Measurements from ENCODE around the gene TMEM30A. TPM values are rescaled to one million over a fixed set of nuclear protein-coding genes. Genes with fewer than 3 reads are reported as not detected.

The TMEM30A gene
- total and polyA plus RNA-seq, 2 of the 13 experiments (the other 11 are each of a cell fraction or from before 2014, with no cell fraction given), result 17.6 to 54.4 TPM

- DNase-seq (ENCODE audit: low spot score) (no peak), FAIRE-seq (no peak), ATAC-seq (no peak)
- BruUV-seq (replicated peaks), result no TSS peak
- no peaks in the 10 kb centered on the region for H3K27me3 ChIP-seq (ENCODE audit: control insufficient read depth in 1 of 2, insufficient read depth in 2 of 2, low read length in 2 of 2)
- H2AFZ ChIP-seq (ENCODE audit: low read length), result no peak overlapping the region
- intact Hi-C loops (cut with micrococcal nuclease; ENCODE audit: unreplicated experiment), result no loop called here
- POLR2A ChIA-PET, result no interaction called here
- H3K4me2 ChIP-seq (ENCODE audit: low read depth, low read length), result no peak overlapping the region
- WGBS (ENCODE audit: low lambda C conversion rate), result 100% methylated on average over 1 of the region's 1 CpG
- TF ChIP-seq MAFF (IDR thresholded peaks at IDR 0.05; ENCODE audit: low read depth, low read length), result peak; percentile 46; the same call in 1 of the 2 replicates
- no peak for TF ChIP-seq FIP1L1 (IDR thresholded peaks at IDR 0.05; ENCODE audit: borderline replicate concordance, insufficient read depth, low read depth, low read length)
- TF ChIP-seq MAFK (conservative IDR thresholded peaks at IDR 0.05 in 1 of 2, IDR thresholded peaks at IDR 0.05 in 1 of 2; ENCODE audit: low read length in 2 of 2), result peak; percentile 41 to 64; a peak in 3 of 4 replicates
- TF ChIP-seq MYPOP (CRISPR knock-in tag; IDR thresholded peaks at IDR 0.05), result no peak
- TF ChIP-seq NKX3-1 (CRISPR knock-in tag; IDR thresholded peaks at IDR 0.05), result no peak
- in situ Hi-C loops (cut with HindIII; ENCODE audit: extremely low pct_ligation_motif_present, low pct_unique_long_range_greater_than_20kb), result no loop called here
- H3K4me1 ChIP-seq (ENCODE audit: insufficient read depth, low read length), result no peaks in the 10 kb centered on the region
- peaks cover 4 to 30% of the 10 kb centered on the region in 2 experiments for H3K36me3 ChIP-seq (replicated peaks in 1 of 2; ENCODE audit: control insufficient read depth in 1 of 2, insufficient read depth in 2 of 2, low read length in 2 of 2)
- no peaks in the 10 kb centered on the region for H4K20me1 ChIP-seq (ENCODE audit: insufficient read depth, low read length)
- no peaks in the 10 kb centered on the region for H3K9me3 ChIP-seq (ENCODE audit: low read length)
- CTCF ChIA-PET (ENCODE audit: low intra/inter-chr PET ratio, low total read pairs), result no interaction called here
- H3K79me2 ChIP-seq (ENCODE audit: insufficient read depth, low read length), result no peaks in the 10 kb centered on the region
- no peak overlapping the region for H3K9ac ChIP-seq (ENCODE audit: insufficient read depth, low read depth, low read length)
- no peak overlapping the region for H3K27ac ChIP-seq (ENCODE audit: extremely low read length, insufficient read depth, low read length)
- no peak overlapping the region for H3K4me3 ChIP-seq (replicated peaks in 1 of 3; ENCODE audit: insufficient read depth in 1 of 3, low read depth in 2 of 3, low read length in 3 of 3)
Measured at GRCh38 chr6:75257343-75258087, 27.1 kb downstream of the TMEM30A start.

GRCh38 chr6:75250552-75250951 lies 34.0 kb downstream of the TMEM30A start:
- Histone ChIP-seq H3K79me2 (ENCODE audit: insufficient read depth, low read length) (no peaks in the 10 kb centered on the region), H3K9me3 (ENCODE audit: low read length) (no peaks in the 10 kb centered on the region), H3K27ac (ENCODE audit: extremely low read length, insufficient read depth, low read length) (no peak overlapping the region), H3K9ac (ENCODE audit: insufficient read depth, low read depth, low read length) (no peak overlapping the region), H3K4me3 (replicated peaks in 1 of 3; ENCODE audit: insufficient read depth in 1 of 3, low read depth in 2 of 3, low read length in 3 of 3) (no peak overlapping the region), H3K27me3 (ENCODE audit: control insufficient read depth in 1 of 2, insufficient read depth in 2 of 2, low read length in 2 of 2) (no peaks in the 10 kb centered on the region), H3K4me1 (ENCODE audit: insufficient read depth, low read length) (no peaks in the 10 kb centered on the region), H2AFZ (ENCODE audit: low read length) (no peak overlapping the region), H3K4me2 (ENCODE audit: low read depth, low read length) (no peak overlapping the region), H4K20me1 (ENCODE audit: insufficient read depth, low read length) (no peaks in the 10 kb centered on the region), H3K36me3 (replicated peaks in 1 of 2; ENCODE audit: control insufficient read depth in 1 of 2, insufficient read depth in 2 of 2, low read length in 2 of 2) (peaks cover 1 to 8% of the 10 kb centered on the region in 2 experiments; a peak in 1 of 5 replicates)
- CTCF ChIA-PET (ENCODE audit: low intra/inter-chr PET ratio, low total read pairs), result no interaction called here
- no peak for DNase-seq (ENCODE audit: low spot score)
- POLR2A ChIA-PET, result no interaction called here
- ATAC-seq, result no peak
- WGBS (ENCODE audit: low lambda C conversion rate), result 64% methylated on average over 2 of the region's 2 CpGs
- intact Hi-C loops (cut with micrococcal nuclease; ENCODE audit: unreplicated experiment) (no loop called here), in situ Hi-C loops (cut with HindIII; ENCODE audit: extremely low pct_ligation_motif_present, low pct_unique_long_range_greater_than_20kb) (no loop called here)
- no TSS peak for BruUV-seq (replicated peaks)
- FAIRE-seq, result no peak
- TF ChIP-seq RERE (CRISPR knock-in tag; IDR thresholded peaks at IDR 0.05; ENCODE audit: low read depth) (no peak), SKI (IDR thresholded peaks at IDR 0.05; ENCODE audit: partially characterized antibody) (no peak), HNRNPH1 (optimal IDR thresholded peaks at IDR 0.05; ENCODE audit: low read depth, low read length) (no peak), BRD4 (CRISPR knock-in tag; IDR thresholded peaks at IDR 0.05) (no peak), BRCA1 (CRISPR knock-in tag; IDR thresholded peaks at IDR 0.05) (no peak)

Measured in HepG2 (cell line).